Frontal cortex (tissue), 4 donors: ENCODE results near the gene DOCK11. TPM values are rescaled to one million over a fixed set of nuclear protein-coding genes. Genes with fewer than 3 reads are reported as not detected.
"Not testable (repeated sequence)": the region's sequence is repeated elsewhere in the genome, so short reads cannot be mapped to it uniquely, and the experiment has no call there.

Experiments used
- DNase-seq, 2 donors: peaks; one replicate each; pipeline ENCODE4 v3.0.0; 2012; ENCODE audit warnings: low spot score in 2 of 2
- FAIRE-seq: peaks from 2 replicates; lab custom pipeline; 2012; peaks lifted over from hg19 to GRCh38; lab: Jason Lieb, UNC
- total RNA-seq: library from RNA; depleted of rRNA; stranded (reverse); fragments of >200 nt; gene quantifications from one replicate; pipeline ENCODE4 v1.2.3, GENCODE V29; 2014
- donor health status: control.
- donor health status: control.
- donor health status: control.

The DOCK11 gene
- total RNA-seq, 1 donor from 2014 or later: 26.1 TPM

GRCh38 chrX:118675326-118675965 lies 179.8 kb downstream of the DOCK11 start:
- DNase-seq: no peak
- no peak for FAIRE-seq

GRCh38 chrX:118675966-118676349 lies 180.3 kb downstream of the DOCK11 start:
- DNase-seq: no peak
- no peak for FAIRE-seq

GRCh38 chrX:118677318-118677717 lies 181.7 kb downstream of the DOCK11 start:
- DNase-seq (no peak), FAIRE-seq (no peak)

GRCh38 chrX:118679290-118679689 lies 183.7 kb downstream of the DOCK11 start:
- no peak for FAIRE-seq

GRCh38 chrX:118682258-118683014 lies 186.8 kb downstream of the DOCK11 start:
- DNase-seq (no peak), FAIRE-seq (no peak)

More at GRCh38 chrX:118679290-118679689, 183.7 kb downstream of the DOCK11 start:
- no peak for DNase-seq

GRCh38 chrX:118685393-118685792 lies 189.8 kb downstream of the DOCK11 start:
- DNase-seq (no peak), FAIRE-seq (no peak)

- DNase-seq (no peak), FAIRE-seq (no peak)
Observed at GRCh38 chrX:118688935-118689334, 193.3 kb downstream of the DOCK11 start.

GRCh38 chrX:118693843-118694242 lies 198.2 kb downstream of the DOCK11 start:
- FAIRE-seq (no peak), DNase-seq (no peak)

- FAIRE-seq (no peak), DNase-seq (no peak)
Observed at GRCh38 chrX:118694638-118695037, 199.0 kb downstream of the DOCK11 start.

- no peak for DNase-seq
- no peak for FAIRE-seq
Observed at GRCh38 chrX:118698516-118699170, 203.0 kb downstream of the DOCK11 start.

- FAIRE-seq (no peak), DNase-seq (no peak)
Observed at GRCh38 chrX:118702741-118703140, 207.1 kb downstream of the DOCK11 start.

GRCh38 chrX:118706681-118707080 lies 211.1 kb downstream of the DOCK11 start:
- DNase-seq: no peak
- no peak for FAIRE-seq

GRCh38 chrX:118714521-118714920 lies 218.9 kb downstream of the DOCK11 start:
- FAIRE-seq: no peak

GRCh38 chrX:118715917-118716316 lies 220.3 kb downstream of the DOCK11 start:
- FAIRE-seq: not testable (repeated sequence)

More at GRCh38 chrX:118714521-118714920, 218.9 kb downstream of the DOCK11 start:
- DNase-seq: no peak

GRCh38 chrX:118716833-118717232 lies 221.2 kb downstream of the DOCK11 start:
- not testable (repeated sequence) for DNase-seq, FAIRE-seq

More at GRCh38 chrX:118715917-118716316, 220.3 kb downstream of the DOCK11 start:
- DNase-seq: not testable (repeated sequence)

- DNase-seq (no peak), FAIRE-seq (no peak)
Observed at GRCh38 chrX:118717678-118718391, 222.2 kb downstream of the DOCK11 start.

GRCh38 chrX:118718737-118719136 lies 223.1 kb downstream of the DOCK11 start:
- DNase-seq (no peak), FAIRE-seq (no peak)

- no peak for DNase-seq
- FAIRE-seq: no peak
Observed at GRCh38 chrX:118720058-118720707, 224.6 kb downstream of the DOCK11 start.

GRCh38 chrX:118723376-118723775 lies 227.8 kb downstream of the DOCK11 start:
- DNase-seq (no peak), FAIRE-seq (no peak)

GRCh38 chrX:118724365-118724764 lies 228.8 kb downstream of the DOCK11 start:
- FAIRE-seq (no peak), DNase-seq (no peak)
